Endothelial cell of umbilical vein (primary cell): ENCODE data around the gene UFSP1. TPM values are rescaled to one million over a fixed set of nuclear protein-coding genes. Genes with fewer than 3 reads are reported as not detected.
"Not testable (repeated sequence)": the region's sequence is repeated elsewhere in the genome, so short reads cannot be mapped to it uniquely, and the experiment has no call there.

Source experiments
- BruUV-seq: library from RNA; stranded (reverse); fragments of 400-500 nt; replicated peaks from 2 replicates; lab custom pipeline; 2021; lab: Mats Ljungman, UMichigan
- CTCF ChIA-PET: fragments of 300-600, 350-600 bp; sonication (Branson Sonifier 250); formaldehyde crosslinking; loops from one replicate; lab custom pipeline; 2021; ENCODE audit warnings: antibody characterized with exemption, inconsistent platforms; lab: Charles Lee
- POLR2A ChIA-PET: fragments of 300-600, 350-600 bp; sonication (Branson Sonifier 250); formaldehyde crosslinking; loops from one replicate; lab custom pipeline; 2021; ENCODE audit warnings: antibody characterized with exemption, inconsistent platforms; lab: Charles Lee
- DNase-seq: peaks from one replicate; pipeline ENCODE4 v3.0.0-alpha.2; 2011; ENCODE audit warnings: low read depth, low spot score
- FAIRE-seq: peaks from 2 replicates; lab custom pipeline; 2011; peaks lifted over from hg19 to GRCh38; lab: Jason Lieb, UNC
- H2AFZ ChIP-seq: 2 replicates; pipeline ENCODE4 v1.6.0; 2012; ENCODE audit warnings: low read depth, low read length, control low read depth, inconsistent platforms
- H3K27ac ChIP-seq: 2 replicates; pipeline ENCODE4 v1.5.1; 2011; ENCODE audit warnings: low read depth, mild to moderate bottlenecking, control low read depth, low read length, moderate library complexity; ENCODE audit not compliant: insufficient read depth
- H3K27me3 ChIP-seq, 2 experiments: 2 replicates each; pipeline versions ENCODE4 v1.6.0 to v1.6.1; 2011; ENCODE audit warnings: low read length in 2 of 2, mixed read lengths in 1 of 2; ENCODE audit not compliant: control insufficient read depth in 2 of 2, insufficient read depth in 2 of 2
- H3K36me3 ChIP-seq, 2 experiments: 2 replicates in 1 of 2; 3 replicates in 1 of 2; pipeline ENCODE4 v1.5.1; 2011; ENCODE audit warnings: low read length in 2 of 2, mild to moderate bottlenecking in 1 of 2, moderate library complexity in 1 of 2; ENCODE audit not compliant: control insufficient read depth in 2 of 2, insufficient read depth in 2 of 2; ENCODE audit errors: extremely low read depth in 1 of 2
- H3K4me1 ChIP-seq: 3 replicates; pipeline ENCODE4 v1.5.1; 2011; ENCODE audit warnings: mild to moderate bottlenecking, low read length; ENCODE audit not compliant: control insufficient read depth, insufficient read depth; ENCODE audit errors: extremely low read depth
- H3K4me2 ChIP-seq: 2 replicates; pipeline ENCODE4 v1.6.1; 2011; ENCODE audit warnings: low read length, control low read depth, mixed read lengths; ENCODE audit not compliant: insufficient read depth
- H3K4me3 ChIP-seq, 3 experiments: fragments of 200-600 bp in 1 of 3; sonication (generic), shearing (Covaris generic) in 1 of 3; replicated peaks in 1 of 3; 2 replicates each; pipeline ENCODE4 v1.5.1; 2011 to 2016; ENCODE audit warnings: control low read depth in 3 of 3, low read length in 3 of 3, mild to moderate bottlenecking in 2 of 3, inconsistent platforms in 1 of 3, low read depth in 1 of 3, moderate library complexity in 1 of 3; ENCODE audit not compliant: insufficient read depth in 1 of 3
- H3K79me2 ChIP-seq: 2 replicates; pipeline ENCODE4 v1.6.0; 2012; ENCODE audit warnings: low read length, inconsistent platforms; ENCODE audit not compliant: control insufficient read depth, insufficient read depth
- H3K9ac ChIP-seq: replicated peaks from 2 replicates; pipeline ENCODE3; 2011; ENCODE audit warnings: low read length, control low read depth; ENCODE audit not compliant: insufficient read depth; ENCODE audit errors: extremely low read depth
- H3K9me1 ChIP-seq: replicated peaks from 3 replicates; pipeline ENCODE4 v1.6.0; 2011; ENCODE audit warnings: mild to moderate bottlenecking, low read length; ENCODE audit not compliant: control insufficient read depth, insufficient read depth; ENCODE audit errors: extremely low read depth
- H3K9me3 ChIP-seq: replicated peaks from 2 replicates; pipeline ENCODE4 v1.5.1; 2012; ENCODE audit warnings: low read length, inconsistent platforms; ENCODE audit not compliant: control insufficient read depth, insufficient read depth
- H4K20me1 ChIP-seq: replicated peaks from 2 replicates; pipeline ENCODE3; 2011; ENCODE audit warnings: mild to moderate bottlenecking, low read length; ENCODE audit not compliant: control insufficient read depth, insufficient read depth; ENCODE audit errors: extremely low read depth
- EZH2 ChIP-seq: IDR thresholded peaks from 2 replicates; pipeline ENCODE4 v1.6.1; 2012; ENCODE audit warnings: borderline replicate concordance, low read depth, mild to moderate bottlenecking, moderate library complexity, low read length, inconsistent platforms; ENCODE audit not compliant: severe bottlenecking
- FOS ChIP-seq: IDR thresholded peaks from 2 replicates; pipeline ENCODE4 v1.6.1; 2011; ENCODE audit warnings: mild to moderate bottlenecking, low read length, moderate library complexity, borderline replicate concordance; ENCODE audit not compliant: insufficient read depth
- GATA2 ChIP-seq: IDR thresholded peaks from 2 replicates; pipeline ENCODE4 v1.7.0; 2011; ENCODE audit warnings: low read depth, mild to moderate bottlenecking, moderate library complexity, mixed read lengths, low read length; ENCODE audit not compliant: insufficient read length, insufficient read depth
- POLR2AphosphoS5 ChIP-seq: IDR thresholded peaks from 2 replicates; pipeline ENCODE4 v1.6.1; 2012; ENCODE audit warnings: low read depth, mild to moderate bottlenecking, control low read depth, low read length, moderate library complexity; ENCODE audit not compliant: insufficient read depth
- dilution Hi-C: fragments of 300-500 bp; cut with MboI; formaldehyde crosslinking; loops from one replicate; pipeline ENCODE4 v1.15.0; 2019; ENCODE audit warnings: low sequenced_read_pairs; ENCODE audit not compliant: extremely low pct_ligation_motif_present
- intact Hi-C: fragments of 100-400 bp; cut with micrococcal nuclease; formaldehyde crosslinking; loops from one replicate; pipeline ENCODE4 v1.10.0; 2022
- polyA plus RNA-seq, 4 experiments: library from polyadenylated mRNA; depleted of rRNA in 3 of 4; stranded (reverse) in 3 of 4; unstranded in 1 of 4; fragments of >200 nt; gene quantifications; 2 replicates each; pipeline versions ENCODE4 v1.2.1 to v1.2.3, GENCODE V29; 2011 to 2012; ENCODE audit warnings: missing spikeins in 1 of 4
- total RNA-seq: library from RNA; stranded (reverse); gene quantifications from 2 replicates; pipeline ENCODE4 v1.2.3, GENCODE V29; 2021

The UFSP1 gene
- total and polyA plus RNA-seq, 2 donors (not counting 3 experiments of a cell fraction or from before 2014, with no cell fraction given) = 0.84 to 0.93 TPM

DNA sequence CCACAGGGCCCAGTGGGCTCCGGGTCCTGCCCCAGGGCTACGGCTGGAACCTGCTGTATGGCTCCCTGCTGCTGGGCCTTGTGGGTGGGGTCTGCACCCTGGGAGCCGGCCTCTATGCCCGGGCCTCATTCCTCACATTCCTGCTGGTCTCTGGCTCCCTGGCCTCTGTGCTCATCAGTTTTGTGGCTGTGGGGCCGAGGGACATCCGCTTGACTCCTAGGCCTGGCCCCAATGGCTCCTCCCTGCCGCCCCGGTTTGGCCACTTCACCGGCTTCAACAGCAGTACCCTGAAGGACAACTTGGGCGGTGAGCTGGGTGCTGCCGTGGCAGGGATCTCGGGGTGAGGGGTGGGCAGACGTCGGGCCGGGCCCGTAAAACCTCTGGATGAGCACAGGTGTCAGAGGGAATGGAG is 32.6 kb downstream of the UFSP1 start:
- intact Hi-C loops (no loop called here), dilution Hi-C loops (no loop called here)
- ChIA-PET POLR2A (no interaction called here), CTCF (no interaction called here)
- no peak overlapping the region for H3K9ac ChIP-seq
- peaks cover 5 to 11% of the 10 kb centered on the region in 2 experiments for H3K36me3 ChIP-seq
- H3K9me3 ChIP-seq = no peaks in the 10 kb centered on the region
- no peak overlapping the region for H3K27ac ChIP-seq
- no TSS peak for BruUV-seq
- no peaks in the 10 kb centered on the region for H4K20me1 ChIP-seq
- FAIRE-seq = no peak
- H3K9me1 ChIP-seq = no peaks in the 10 kb centered on the region
- H3K79me2 ChIP-seq = peaks cover 6% of the 10 kb centered on the region
- H3K27me3 ChIP-seq = no peaks in the 10 kb centered on the region
- TF ChIP-seq FOS (no peak), GATA2 (no peak), POLR2AphosphoS5 (no peak), EZH2 (no peak)
- no peak for DNase-seq
- peaks cover 11% of the 10 kb centered on the region for H3K4me1 ChIP-seq
- no peak overlapping the region for H2AFZ ChIP-seq
- no peak overlapping the region for H3K4me2 ChIP-seq
- H3K4me3 ChIP-seq = no peak overlapping the region

DNA sequence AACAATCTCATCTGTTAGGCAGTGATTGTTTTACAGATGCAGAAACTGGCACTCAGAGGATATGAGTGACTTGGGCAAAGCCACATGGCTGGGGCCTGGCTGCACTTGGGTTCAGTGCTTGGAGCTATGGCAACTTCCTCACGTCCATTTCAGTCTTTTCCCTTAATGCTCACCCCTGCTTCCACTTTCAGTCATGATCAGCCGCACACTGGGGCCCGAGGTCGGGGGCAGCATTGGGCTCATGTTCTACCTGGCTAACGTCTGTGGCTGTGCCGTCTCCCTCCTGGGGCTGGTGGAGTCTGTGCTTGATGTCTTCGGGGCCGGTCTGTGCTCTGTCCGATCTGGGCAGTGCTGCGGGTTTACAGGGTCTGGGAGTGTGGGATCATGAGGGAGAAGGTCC is 34.0 kb downstream of the UFSP1 start:
- ChIA-PET POLR2A (no interaction called here), CTCF (interaction anchor here (1.0 to 1.3 kb wide), 2 partner anchors 28 to 54 kb away, joined by 4 read pairs; partner anchors contain the start of gene EPHB4)
- Histone ChIP-seq H4K20me1 (no peaks in the 10 kb centered on the region), H3K79me2 (peaks cover 6% of the 10 kb centered on the region), H3K9me3 (no peaks in the 10 kb centered on the region), H3K27me3 (no peaks in the 10 kb centered on the region), H3K9me1 (no peaks in the 10 kb centered on the region), H2AFZ (no peak overlapping the region), H3K27ac (no peak overlapping the region), H3K9ac (no peak overlapping the region), H3K36me3 (peaks cover 0 to 8% of the 10 kb centered on the region in 2 experiments), H3K4me1 (peaks cover 14% of the 10 kb centered on the region), H3K4me3 (no peak overlapping the region), H3K4me2 (no peak overlapping the region)
- no peak for FAIRE-seq
- dilution Hi-C loops (no loop called here), intact Hi-C loops (no loop called here)
- TF ChIP-seq GATA2 = no peak
- no TSS peak for BruUV-seq
- DNase-seq = no peak

DNA sequence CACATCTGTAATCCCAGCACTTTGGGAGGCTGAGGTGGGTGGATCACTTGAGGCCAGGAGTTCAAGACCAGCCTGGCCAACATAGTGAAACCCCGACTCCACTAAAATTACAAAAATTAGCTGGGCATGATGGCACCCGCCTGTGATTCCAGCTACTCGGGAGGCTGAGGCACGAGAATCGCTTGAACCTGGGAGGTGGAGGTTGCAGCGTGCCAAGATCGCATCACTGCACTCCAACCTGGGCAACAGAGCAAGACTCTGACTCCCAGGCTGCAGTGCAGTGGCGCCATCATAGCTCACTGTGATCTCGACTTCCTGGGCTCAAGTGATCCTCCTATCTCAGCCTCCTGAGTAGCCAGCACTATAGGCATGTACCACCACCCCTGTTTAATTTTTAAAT is 34.6 kb downstream of the UFSP1 start:
- H3K27ac ChIP-seq, H3K36me3 ChIP-seq, POLR2A ChIA-PET, BruUV-seq, H3K9me3 ChIP-seq, H2AFZ ChIP-seq, H3K79me2 ChIP-seq, DNase-seq, dilution Hi-C loops, H3K4me3 ChIP-seq, FAIRE-seq, H4K20me1 ChIP-seq, H3K4me2 ChIP-seq, H3K27me3 ChIP-seq, intact Hi-C loops, CTCF ChIA-PET, H3K9me1 ChIP-seq, H3K9ac ChIP-seq: not testable (repeated sequence)
- H3K4me1 ChIP-seq = peaks cover 14% of the 10 kb centered on the region
